GM12878 (cell line): ENCODE measurements around the gene PRR5L. TPM values are rescaled to one million over a fixed set of nuclear protein-coding genes. Genes with fewer than 3 reads are reported as not detected.

Experiments used
- ATAC-seq: fragments of 200-7000 bp; cut with Tn5 transposase; 3 replicates; pipeline ENCODE4 v1.9.1; 2020; ENCODE audit warnings: mild to moderate bottlenecking, moderate library complexity
- BruUV-seq: library from RNA; stranded (reverse); fragments of 400-500 nt; replicated peaks from 2 replicates; lab custom pipeline; 2021; lab: Mats Ljungman, UMichigan
- CTCF ChIA-PET: fragments of 300-600 bp; sonication (Branson Sonifier 250); formaldehyde crosslinking; extraction: SDS; loops from one replicate; lab custom pipeline; 2021; ENCODE audit warnings: inconsistent platforms; lab: Yijun Ruan, JAX
- POLR2A ChIA-PET: fragments of 350-600 bp; formaldehyde crosslinking; extraction: SDS; loops from one replicate; lab custom pipeline; 2021; ENCODE audit warnings: inconsistent platforms; lab: Charles Lee
- RAD21 ChIA-PET: fragments of 300-600 bp; sonication (Branson Sonifier 250); formaldehyde crosslinking; loops from one replicate; lab custom pipeline; 2023; ENCODE audit warnings: antibody characterized with exemption; ENCODE audit not compliant: unreplicated experiment; lab: Charles Lee
- SMC1A ChIA-PET: fragments of 300-600 bp; sonication (Branson Sonifier 250); formaldehyde crosslinking; loops from one replicate; lab custom pipeline; 2023; ENCODE audit not compliant: unreplicated experiment, uncharacterized antibody; lab: Charles Lee
- DNase-seq: peaks from one replicate; pipeline ENCODE4 v3.0.0-alpha.2; 2011; ENCODE audit warnings: low read depth, low spot score
- FAIRE-seq: peaks from 3 replicates; lab custom pipeline; 2011; peaks lifted over from hg19 to GRCh38; lab: Jason Lieb, UNC
- H2AFZ ChIP-seq: 2 replicates; pipeline ENCODE4 v1.6.0; 2011; ENCODE audit warnings: low read depth, low read length, control low read depth; ENCODE audit not compliant: control insufficient read depth
- H3K27ac ChIP-seq: 2 replicates; pipeline ENCODE4 v1.5.1; 2011; ENCODE audit warnings: control low read depth; ENCODE audit not compliant: control insufficient read depth, insufficient read depth
- H3K27me3 ChIP-seq, 2 experiments: replicated peaks in 1 of 2; 2 replicates each; pipeline versions ENCODE4 v1.6.0 to v1.6.1; 2011; ENCODE audit warnings: low read length in 1 of 2; ENCODE audit not compliant: control insufficient read depth in 2 of 2, insufficient read depth in 2 of 2
- H3K36me3 ChIP-seq, 2 experiments: 2 replicates each; pipeline ENCODE4 v1.5.1; 2011; ENCODE audit warnings: low read length in 1 of 2; ENCODE audit not compliant: control insufficient read depth in 2 of 2, insufficient read depth in 2 of 2
- H3K4me1 ChIP-seq: 2 replicates; pipeline ENCODE4 v1.6.1; 2011; ENCODE audit warnings: mild to moderate bottlenecking, low read length, moderate library complexity, mixed read lengths; ENCODE audit not compliant: control insufficient read depth, insufficient read depth
- H3K4me2 ChIP-seq: 2 replicates; pipeline ENCODE4 v1.6.0; 2011; ENCODE audit warnings: control low read depth; ENCODE audit not compliant: control insufficient read depth, insufficient read depth
- H3K4me3 ChIP-seq: fragments of 200-600 bp; sonication (generic); 2 replicates; pipeline ENCODE4 v1.5.1; 2016
- H3K79me2 ChIP-seq: 2 replicates; pipeline ENCODE4 v1.6.0; 2011; ENCODE audit warnings: low read length; ENCODE audit not compliant: control insufficient read depth, insufficient read depth
- H3K9ac ChIP-seq: 2 replicates; pipeline ENCODE4 v1.8.0; 2011; ENCODE audit warnings: low read length, control low read depth, mixed read lengths; ENCODE audit not compliant: control insufficient read depth, insufficient read depth
- H3K9me3 ChIP-seq: replicated peaks from 3 replicates; pipeline ENCODE4 v1.5.1; 2011; ENCODE audit warnings: mild to moderate bottlenecking, low read length; ENCODE audit not compliant: control insufficient read depth, insufficient read depth
- H4K20me1 ChIP-seq: 2 replicates; pipeline ENCODE4 v1.6.0; 2011; ENCODE audit not compliant: control insufficient read depth, insufficient read depth
- NFXL1 ChIP-seq: fragments of 450-650 bp; IDR thresholded peaks from 2 replicates; pipeline ENCODE4 v1.6.1; 2017; ENCODE audit warnings: antibody characterized with exemption, mild to moderate bottlenecking, borderline replicate concordance
- PML ChIP-seq: IDR thresholded peaks from 2 replicates; pipeline ENCODE4 v1.6.1; 2012; ENCODE audit warnings: low read length, inconsistent platforms
- SPI1 ChIP-seq: IDR thresholded peaks from 2 replicates; pipeline ENCODE4 v1.6.1; 2011; ENCODE audit warnings: low read depth, mild to moderate bottlenecking, low read length, moderate library complexity, borderline replicate concordance; ENCODE audit not compliant: insufficient read depth
- ZZZ3 ChIP-seq: IDR thresholded peaks from 2 replicates; pipeline ENCODE4 v1.6.1; 2011; ENCODE audit warnings: low read depth; ENCODE audit not compliant: control insufficient read depth, insufficient read length
- WGBS: methylation state at CpG from one replicate; pipeline ENCODE4 v1.1.6; 2016; ENCODE audit warnings: low lambda C conversion rate; ENCODE audit not compliant: insufficient replicate concordance, insufficient coverage; ENCODE audit errors: missing lambda C conversion rate; 5-methylcytosine and 5-hydroxymethylcytosine counted together
- in situ Hi-C: fragments of 300-500 bp; cut with MboI; formaldehyde crosslinking; loops from 9 replicates; pipeline ENCODE4 v1.14.3; 2018; ENCODE audit warnings: mixed read lengths
- intact Hi-C: fragments of 100-400 bp; cut with micrococcal nuclease; formaldehyde crosslinking; loops from one replicate; pipeline ENCODE4 v1.14.2; 2022; ENCODE audit not compliant: unreplicated experiment
- polyA plus RNA-seq, 11 experiments: library from polyadenylated mRNA; depleted of rRNA in 4 of 11; unstranded in 6 of 11; stranded (reverse) in 5 of 11; fragments of >200 nt; fragmentation: Nextera tagmentation in 4 of 11; fragmentation: Illumina TruSeq in 1 of 11; extraction: Ambion mirVana in 4 of 11; extraction: Trizol in 1 of 11; gene quantifications; 1 replicate in 1 of 11; 2 replicates in 10 of 11; pipeline versions ENCODE4 v1.2.1 to v1.2.3, GENCODE V29; 2011 to 2016; ENCODE audit warnings: inconsistent platforms in 2 of 11, missing spikeins in 2 of 11, low read depth in 1 of 11
- total RNA-seq, 4 experiments: library from RNA; depleted of rRNA in 3 of 4; stranded (reverse); fragments of >200 nt in 3 of 4; fragmentation: Illumina TruSeq in 1 of 4; extraction: Trizol in 1 of 4; gene quantifications; 2 replicates each; pipeline versions ENCODE4 v1.2.1 to v1.2.3, GENCODE V29; 2013 to 2021
- TF ChIP-seq, protein P1 (sequence below): fragments of 450-650 bp; IDR thresholded peaks from 2 replicates; pipeline ENCODE4 v1.6.1; 2014; ENCODE audit warnings: mild to moderate bottlenecking

Gene PRR5L
- total and polyA plus RNA-seq, 10 of the 15 experiments (the other 5 are each of a cell fraction or from before 2014, with no cell fraction given), result 0.11 to 4.2 (median 0.67) TPM; not detected in 1

GRCh38 chr11:36411202-36411640 lies 115.1 kb downstream of the PRR5L start (continued):
- no peak for TF ChIP-seq NFXL1
- TF ChIP-seq, protein P1, sequence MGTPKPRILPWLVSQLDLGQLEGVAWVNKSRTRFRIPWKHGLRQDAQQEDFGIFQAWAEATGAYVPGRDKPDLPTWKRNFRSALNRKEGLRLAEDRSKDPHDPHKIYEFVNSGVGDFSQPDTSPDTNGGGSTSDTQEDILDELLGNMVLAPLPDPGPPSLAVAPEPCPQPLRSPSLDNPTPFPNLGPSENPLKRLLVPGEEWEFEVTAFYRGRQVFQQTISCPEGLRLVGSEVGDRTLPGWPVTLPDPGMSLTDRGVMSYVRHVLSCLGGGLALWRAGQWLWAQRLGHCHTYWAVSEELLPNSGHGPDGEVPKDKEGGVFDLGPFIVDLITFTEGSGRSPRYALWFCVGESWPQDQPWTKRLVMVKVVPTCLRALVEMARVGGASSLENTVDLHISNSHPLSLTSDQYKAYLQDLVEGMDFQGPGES, result no peak
- TF ChIP-seq, all 136 proteins: peak for 9

DNA sequence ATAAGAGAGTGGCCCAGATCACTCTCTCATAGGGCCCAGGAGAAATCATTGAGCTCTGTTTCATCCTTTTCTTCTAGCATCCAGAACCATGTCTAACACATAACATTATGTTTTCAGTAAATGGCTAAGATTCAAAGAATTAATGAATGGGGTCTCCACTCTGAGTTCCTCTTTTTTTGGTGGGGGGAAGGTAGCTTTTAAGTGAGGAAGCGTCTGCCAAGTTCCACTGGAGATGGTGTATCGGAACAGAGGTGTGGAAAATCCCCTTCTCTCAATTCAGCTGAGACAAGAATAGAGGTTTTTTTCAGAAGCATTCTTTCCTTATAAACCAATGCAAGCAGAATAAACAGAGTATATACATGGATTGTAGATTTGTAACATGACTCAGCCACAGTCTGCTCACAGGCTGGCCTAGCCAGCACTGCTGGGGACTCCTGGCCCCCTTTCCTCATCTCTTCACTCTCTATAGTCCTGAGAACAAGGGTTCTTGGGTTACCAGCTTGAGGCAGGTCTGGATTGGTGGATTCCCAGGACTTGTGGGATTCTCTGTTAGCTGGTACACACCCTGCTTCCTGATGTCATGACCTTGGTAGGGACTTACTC lies 116.8 kb downstream of the PRR5L start:
- FAIRE-seq (no peak), ATAC-seq (no peak), DNase-seq (no peak)
- Histone ChIP-seq H3K27ac (no peak overlapping the region), H3K4me1 (peaks cover 20% of the 10 kb centered on the region), H3K36me3 (no peaks in the 10 kb centered on the region), H3K9me3 (no peaks in the 10 kb centered on the region; the same call in 2 of the 3 replicates), H3K79me2 (no peaks in the 10 kb centered on the region), H3K4me2 (no peak overlapping the region), H2AFZ (no peak overlapping the region), H3K9ac (no peak overlapping the region), H3K4me3 (no peak overlapping the region), H4K20me1 (no peaks in the 10 kb centered on the region), H3K27me3 (no peaks in the 10 kb centered on the region)
- in situ Hi-C loops, result loop anchor here (5.0 kb wide), 1 partner anchor 49 kb away; no protein-coding TSS in a partner anchor
- SMC1A ChIA-PET, result interaction anchor here (0.6 to 1.3 kb wide), 4 partner anchors 10 to 121 kb away, joined by 3 to 4 read pairs (median 3); no protein-coding TSS in a partner anchor
- 92% methylated on average over 2 of the region's 2 CpGs for WGBS
- POLR2A ChIA-PET, result no interaction called here
- CTCF ChIA-PET, result interaction anchor here (0.7 to 1.7 kb wide), 4 partner anchors 7 to 160 kb away, joined by 3 to 4 read pairs (median 3); no protein-coding TSS in a partner anchor
- no TSS peak for BruUV-seq
- TF ChIP-seq PML (no peak), ZZZ3 (no peak), SPI1 (0 out of 2 replicates have a peak, but pooled peaks have one; percentile 15)
- TF ChIP-seq, protein P1, result no peak
- RAD21 ChIA-PET, result interaction anchor here (0.7 to 1.0 kb wide), 2 partner anchors 8 to 56 kb away, joined by 3 read pairs; no protein-coding TSS in a partner anchor
- intact Hi-C loops, result no loop called here
